WERI-Rb-1 (cell line): ENCODE results near the gene ATAD3B.
"Not testable (repeated sequence)": the region's sequence is repeated elsewhere in the genome, so short reads cannot be mapped to it uniquely, and the experiment has no call there.

ENCODE experiments used
- DNase-seq: peaks from one replicate; pipeline ENCODE4 v3.0.0-alpha.2; 2020
- H3K27ac ChIP-seq: fragments of 250-450 bp; sonication (Bioruptor Pico); 2 replicates; pipeline ENCODE4 v1.5.1; 2020; ENCODE audit warnings: mild to moderate bottlenecking, moderate library complexity
- H3K27me3 ChIP-seq: fragments of 250-450 bp; sonication (Bioruptor Pico); 2 replicates; pipeline ENCODE4 v1.5.1; 2021; ENCODE audit warnings: mild to moderate bottlenecking, low read depth, moderate library complexity; ENCODE audit not compliant: insufficient read depth, severe bottlenecking
- H3K36me3 ChIP-seq: fragments of 250-450 bp; sonication (Bioruptor Pico); 2 replicates; pipeline ENCODE4 v1.5.1; 2020; ENCODE audit warnings: mild to moderate bottlenecking, moderate library complexity
- H3K4me3 ChIP-seq: 2 replicates; pipeline ENCODE4 v1.5.1; 2011; ENCODE audit warnings: low read depth, mild to moderate bottlenecking, control low read depth, low read length
- H3K9me3 ChIP-seq: fragments of 250-450 bp; sonication (Bioruptor Pico); 2 replicates; pipeline ENCODE4 v1.5.1; 2021; ENCODE audit warnings: mild to moderate bottlenecking, moderate library complexity; ENCODE audit not compliant: severe bottlenecking
- TF ChIP-seq, protein P1 (sequence below): IDR thresholded peaks from 2 replicates; pipeline ENCODE4 v1.5.1; 2011; ENCODE audit warnings: low read depth, mild to moderate bottlenecking, control low read depth, inconsistent platforms, low read length

The ATAD3B gene

DNA sequence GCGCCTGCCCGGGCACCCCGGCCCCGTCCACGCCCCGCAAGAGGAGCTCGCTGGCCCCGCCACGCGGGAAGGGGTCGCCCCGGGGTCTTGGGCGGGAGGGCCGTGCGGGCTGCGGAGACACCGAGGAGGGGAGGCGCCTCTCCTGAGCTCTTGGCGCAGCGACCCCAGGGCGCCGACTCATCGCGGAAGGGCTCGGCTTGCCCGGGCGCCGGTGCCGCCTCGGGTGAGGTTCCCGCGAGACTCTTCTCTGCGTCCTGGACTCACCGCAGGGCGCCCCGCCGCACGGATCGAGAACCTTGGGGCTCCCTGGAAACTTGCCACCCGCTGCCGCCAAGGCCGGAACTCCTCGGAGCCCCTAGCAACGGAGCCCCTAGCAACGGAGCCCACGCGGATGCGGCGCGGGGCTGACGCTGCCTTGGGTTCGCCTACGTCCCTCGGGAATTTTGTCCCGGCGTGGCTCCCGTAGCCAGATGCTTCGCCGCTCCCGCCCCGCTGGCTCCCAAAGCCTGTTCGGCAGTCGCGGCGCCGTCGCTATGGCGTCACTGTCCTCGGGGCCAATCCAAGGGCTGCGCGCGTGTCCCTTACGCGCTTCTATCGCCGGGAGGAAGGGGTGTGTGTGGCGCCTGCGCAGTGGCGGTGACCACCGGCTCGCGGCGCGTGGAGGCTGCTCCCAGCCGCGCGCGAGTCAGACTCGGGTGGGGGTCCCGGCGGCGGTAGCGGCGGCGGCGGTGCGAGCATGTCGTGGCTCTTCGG, 40.1 kb downstream of the ATAD3B start, which contains the start of gene ATAD3A:
Gene ATAD3A, plus strand, starts transcription at position 630 of the 753 bp plus-strand sequence. Its CDS starts 107 bp downstream, at position 737.
- peak; percentile 98 for DNase-seq
- H3K27ac ChIP-seq: peak within 1 kb of the TSS; percentile 99
- no peaks in the 10 kb centered on the region for H3K9me3 ChIP-seq
- peak within 1 kb of the TSS; percentile 76 for H3K4me3 ChIP-seq
- H3K27me3 ChIP-seq: no peaks in the 10 kb centered on the region
- TF ChIP-seq, protein P1, sequence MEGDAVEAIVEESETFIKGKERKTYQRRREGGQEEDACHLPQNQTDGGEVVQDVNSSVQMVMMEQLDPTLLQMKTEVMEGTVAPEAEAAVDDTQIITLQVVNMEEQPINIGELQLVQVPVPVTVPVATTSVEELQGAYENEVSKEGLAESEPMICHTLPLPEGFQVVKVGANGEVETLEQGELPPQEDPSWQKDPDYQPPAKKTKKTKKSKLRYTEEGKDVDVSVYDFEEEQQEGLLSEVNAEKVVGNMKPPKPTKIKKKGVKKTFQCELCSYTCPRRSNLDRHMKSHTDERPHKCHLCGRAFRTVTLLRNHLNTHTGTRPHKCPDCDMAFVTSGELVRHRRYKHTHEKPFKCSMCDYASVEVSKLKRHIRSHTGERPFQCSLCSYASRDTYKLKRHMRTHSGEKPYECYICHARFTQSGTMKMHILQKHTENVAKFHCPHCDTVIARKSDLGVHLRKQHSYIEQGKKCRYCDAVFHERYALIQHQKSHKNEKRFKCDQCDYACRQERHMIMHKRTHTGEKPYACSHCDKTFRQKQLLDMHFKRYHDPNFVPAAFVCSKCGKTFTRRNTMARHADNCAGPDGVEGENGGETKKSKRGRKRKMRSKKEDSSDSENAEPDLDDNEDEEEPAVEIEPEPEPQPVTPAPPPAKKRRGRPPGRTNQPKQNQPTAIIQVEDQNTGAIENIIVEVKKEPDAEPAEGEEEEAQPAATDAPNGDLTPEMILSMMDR: no peak
- peaks cover 19% of the 10 kb centered on the region for H3K36me3 ChIP-seq

DNA sequence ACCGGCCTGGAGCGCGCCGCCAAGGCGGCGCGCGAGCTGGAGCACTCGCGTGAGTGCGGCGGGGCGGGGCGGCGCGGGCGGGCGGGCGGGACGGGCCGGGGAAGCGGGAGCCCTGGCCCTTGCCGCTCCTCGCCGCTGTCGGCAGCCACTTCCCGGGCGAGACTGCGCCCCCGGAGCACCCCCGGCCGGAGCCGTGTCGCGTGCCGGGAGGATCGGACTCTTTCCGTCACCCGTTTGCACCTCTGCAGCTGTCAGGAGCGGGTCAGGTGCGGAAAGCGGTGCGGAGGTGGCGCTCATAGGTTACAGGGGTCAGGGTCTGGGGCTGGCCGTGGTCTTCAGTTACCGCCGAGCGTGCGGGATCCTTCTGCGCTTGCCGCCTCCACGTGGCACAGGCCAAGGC, 40.9 kb downstream of the ATAD3B start:
- H3K27me3 ChIP-seq: not testable (repeated sequence)
- peak overlapping the region; percentile 51 for H3K4me3 ChIP-seq

DNA sequence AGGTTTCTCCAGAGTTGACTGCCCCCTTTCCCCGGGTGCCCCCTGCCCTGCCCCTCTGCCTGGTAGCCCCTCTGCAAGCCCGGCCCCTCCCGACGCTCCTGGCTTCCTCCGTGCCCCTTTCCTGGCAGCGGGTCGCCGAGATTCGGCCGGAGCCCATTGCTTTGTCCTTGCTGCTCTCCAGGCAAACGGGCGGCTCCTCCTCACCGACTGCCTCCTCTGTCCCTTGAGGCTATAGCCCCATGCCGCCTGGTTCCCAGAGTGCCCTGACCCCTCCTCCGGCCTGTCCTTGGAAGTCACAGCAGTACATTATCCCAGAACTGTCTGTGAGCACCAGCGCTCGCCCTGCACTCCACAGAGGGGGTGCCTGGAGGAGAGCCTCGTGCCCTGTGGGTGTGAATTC, 42.1 kb downstream of the ATAD3B start:
- not testable (repeated sequence) for DNase-seq, H3K9me3 ChIP-seq, H3K4me3 ChIP-seq, H3K27ac ChIP-seq, H3K27me3 ChIP-seq
- peaks cover 29% of the 10 kb centered on the region for H3K36me3 ChIP-seq

More for the DNA sequence above, 40.9 kb downstream of the ATAD3B start:
- DNase-seq, H3K9me3 ChIP-seq, H3K27ac ChIP-seq: not testable (repeated sequence)
- H3K36me3 ChIP-seq: peaks cover 22% of the 10 kb centered on the region

DNA sequence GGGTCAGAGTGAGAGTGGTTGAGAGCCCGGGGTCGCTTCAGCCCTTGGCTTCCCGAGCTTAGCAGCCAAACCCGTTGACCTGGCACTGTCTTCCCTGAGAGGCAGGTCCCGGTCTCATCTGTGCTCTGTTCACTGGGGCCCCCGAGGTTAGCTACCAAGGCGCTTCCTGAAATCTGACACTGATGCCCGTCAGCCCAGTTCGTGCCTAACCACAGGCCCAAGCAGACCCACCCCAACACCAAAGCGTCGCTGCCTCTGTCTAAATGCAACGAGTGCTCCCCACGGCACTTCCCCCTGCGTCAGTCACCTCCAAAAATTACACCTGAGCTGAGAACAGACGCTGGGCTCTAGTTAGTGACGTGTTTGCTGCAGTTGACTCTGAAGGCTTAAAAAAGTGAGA, 42.8 kb downstream of the ATAD3B start:
- H3K4me3 ChIP-seq, H3K27ac ChIP-seq, H3K27me3 ChIP-seq, H3K9me3 ChIP-seq, DNase-seq: not testable (repeated sequence)
- peaks cover 31% of the 10 kb centered on the region for H3K36me3 ChIP-seq

DNA sequence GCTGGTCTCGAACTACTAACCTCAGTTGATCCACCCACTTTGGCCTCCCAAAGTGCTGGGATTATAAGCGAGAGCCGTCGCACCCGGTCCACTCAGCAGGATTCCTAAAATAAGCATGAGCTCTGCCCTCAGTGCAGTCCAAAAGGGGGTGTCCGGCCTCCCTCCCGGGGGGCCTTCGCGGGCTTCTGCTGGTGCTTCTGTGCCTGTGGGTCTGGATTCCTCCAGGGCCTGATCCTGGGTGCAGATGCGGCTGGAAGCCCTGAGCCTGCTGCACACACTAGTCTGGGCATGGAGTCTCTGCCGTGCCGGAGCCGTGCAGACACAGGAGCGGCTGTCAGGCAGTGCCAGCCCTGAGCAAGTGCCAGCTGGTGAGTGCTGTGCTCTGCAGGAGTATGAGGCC, 45.4 kb downstream of the ATAD3B start:
- H3K36me3 ChIP-seq: peaks cover 42% of the 10 kb centered on the region
- H3K9me3 ChIP-seq, H3K27ac ChIP-seq, H3K27me3 ChIP-seq, H3K4me3 ChIP-seq, DNase-seq: not testable (repeated sequence)

DNA sequence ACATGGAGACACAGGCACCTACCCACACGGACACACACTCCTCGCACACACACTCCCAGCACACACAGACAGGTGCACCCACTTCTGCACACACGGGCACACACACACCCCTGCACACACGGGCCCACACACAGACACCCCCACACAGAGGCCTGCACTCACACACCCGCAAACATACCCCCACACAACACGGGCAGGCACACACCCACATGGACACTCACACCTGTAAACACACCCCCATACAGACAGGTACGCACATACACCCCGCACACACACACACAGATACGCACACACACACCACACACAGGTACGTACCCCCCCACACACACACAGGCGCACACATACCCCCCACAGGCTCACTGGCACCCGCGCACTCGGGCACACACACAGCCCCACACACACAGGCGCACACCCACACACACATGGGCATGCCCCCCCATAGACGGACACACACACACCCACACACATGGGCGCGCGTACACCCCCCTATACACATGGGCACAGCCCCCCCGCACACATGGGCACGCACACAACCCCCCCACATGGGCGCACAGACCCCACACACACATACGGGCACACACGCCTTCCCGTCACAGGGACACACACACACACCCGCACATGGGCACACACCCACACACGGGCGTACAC, 46.5 kb downstream of the ATAD3B start:
- no peak for DNase-seq
- Histone ChIP-seq H3K36me3 (peaks cover 47% of the 10 kb centered on the region), H3K4me3 (no peak overlapping the region), H3K27me3 (no peaks in the 10 kb centered on the region), H3K27ac (no peak overlapping the region), H3K9me3 (no peaks in the 10 kb centered on the region)
- TF ChIP-seq, protein P1: no peak

DNA sequence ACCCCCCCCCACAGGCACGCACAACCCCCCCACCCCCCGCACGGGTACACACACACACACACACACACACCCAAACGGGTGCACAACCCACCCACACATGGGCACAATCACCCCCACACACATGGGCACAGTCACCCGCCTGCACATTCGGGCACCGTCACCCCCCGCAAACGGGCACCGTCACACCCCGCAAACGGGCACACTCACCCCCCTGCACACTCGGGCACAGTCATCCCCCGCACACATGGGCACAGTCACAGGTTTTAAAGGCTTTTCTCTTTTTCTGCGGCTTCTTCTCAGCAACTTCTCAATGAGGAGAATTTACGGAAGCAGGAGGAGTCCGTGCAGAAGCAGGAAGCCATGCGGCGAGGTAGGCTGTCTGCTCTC, 47.0 kb downstream of the ATAD3B start:
- not testable (repeated sequence) for H3K9me3 ChIP-seq, H3K4me3 ChIP-seq, H3K27me3 ChIP-seq, DNase-seq, H3K27ac ChIP-seq
- peaks cover 49% of the 10 kb centered on the region for H3K36me3 ChIP-seq

DNA sequence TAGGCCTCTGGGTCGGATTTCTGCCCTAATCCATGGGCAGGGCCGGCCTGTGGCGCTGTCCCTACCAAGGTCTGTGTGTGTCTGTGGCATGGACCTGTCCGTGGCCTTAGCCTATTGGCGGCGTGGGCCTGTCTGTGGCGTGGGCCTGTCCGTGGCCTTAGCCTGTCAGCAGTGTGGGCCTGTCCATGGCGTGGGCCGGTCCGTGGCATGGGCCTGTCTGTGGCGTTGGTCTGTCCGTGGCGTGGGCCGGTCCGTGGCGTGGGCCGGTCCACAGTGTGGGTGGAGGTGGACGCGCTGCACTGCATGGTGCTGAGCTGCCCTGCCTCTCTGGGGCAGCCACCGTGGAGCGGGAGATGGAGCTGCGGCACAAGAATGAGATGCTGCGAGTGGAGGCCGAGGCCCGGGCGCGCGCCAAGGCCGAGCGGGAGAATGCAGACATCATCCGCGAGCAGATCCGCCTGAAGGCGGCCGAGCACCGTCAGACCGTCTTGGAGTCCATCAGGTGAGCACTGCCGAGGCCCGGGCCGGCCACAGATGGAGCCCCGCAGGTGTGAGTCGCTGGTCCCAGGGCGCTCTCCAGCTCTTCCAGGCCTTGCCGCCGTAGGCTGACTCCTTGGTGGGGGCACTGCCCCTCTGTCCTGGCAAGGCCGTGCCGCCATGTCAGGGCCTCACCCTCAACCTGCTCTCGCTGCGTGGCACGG, 48.4 kb downstream of the ATAD3B start:
- H3K36me3 ChIP-seq: peaks cover 50% of the 10 kb centered on the region
- not testable (repeated sequence) for H3K4me3 ChIP-seq, H3K9me3 ChIP-seq, H3K27ac ChIP-seq, H3K27me3 ChIP-seq, DNase-seq
